Astrocyte of the spinal cord (primary cell): Measurements from ENCODE around the gene CCDC178.

Experiments
- DNase-seq: peaks from one replicate; pipeline ENCODE4 v3.0.0; 2011; ENCODE audit warnings: low read depth, low spot score
- H3K4me3 ChIP-seq: 2 replicates; pipeline ENCODE4 v1.5.1; 2011; ENCODE audit warnings: low read depth, mild to moderate bottlenecking, low read length, moderate library complexity
- CTCF ChIP-seq: IDR thresholded peaks from 2 replicates; pipeline ENCODE4 v1.5.1; 2012; ENCODE audit warnings: low read depth, mild to moderate bottlenecking, low read length, inconsistent platforms
- in situ Hi-C: cut with HindIII; loops from 2 replicates; pipeline ENCODE4 v1.10.0; 2017; ENCODE audit warnings: low sequenced_read_pairs

Gene CCDC178

GRCh38 chr18:33326975-33327374 is 113.5 kb downstream of the CCDC178 start:
- no peak for TF ChIP-seq CTCF
- H3K4me3 ChIP-seq: no peak overlapping the region
- in situ Hi-C loops: no loop called here
- DNase-seq: no peak

DNA sequence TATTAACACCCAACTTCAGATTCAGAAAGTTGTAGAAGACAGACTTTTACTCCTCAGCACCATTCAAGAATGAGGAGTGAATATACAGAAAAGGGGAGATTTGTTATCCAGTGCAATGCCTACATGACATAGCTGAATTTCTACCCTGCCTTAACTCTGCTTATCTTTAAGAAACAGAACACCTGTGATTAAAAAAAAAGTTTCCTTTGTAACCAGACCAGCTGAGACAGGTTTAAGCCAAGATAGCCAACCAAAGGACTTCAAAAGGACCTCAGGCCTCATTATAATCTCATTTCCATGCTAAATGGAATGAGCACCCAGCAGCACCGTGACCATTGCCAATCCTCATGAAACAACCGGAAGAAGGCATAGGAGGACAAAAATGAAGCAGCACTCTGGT is 122.9 kb downstream of the CCDC178 start:
- no peak overlapping the region for H3K4me3 ChIP-seq
- in situ Hi-C loops: no loop called here
- no peak for DNase-seq
- no peak for TF ChIP-seq CTCF

DNA sequence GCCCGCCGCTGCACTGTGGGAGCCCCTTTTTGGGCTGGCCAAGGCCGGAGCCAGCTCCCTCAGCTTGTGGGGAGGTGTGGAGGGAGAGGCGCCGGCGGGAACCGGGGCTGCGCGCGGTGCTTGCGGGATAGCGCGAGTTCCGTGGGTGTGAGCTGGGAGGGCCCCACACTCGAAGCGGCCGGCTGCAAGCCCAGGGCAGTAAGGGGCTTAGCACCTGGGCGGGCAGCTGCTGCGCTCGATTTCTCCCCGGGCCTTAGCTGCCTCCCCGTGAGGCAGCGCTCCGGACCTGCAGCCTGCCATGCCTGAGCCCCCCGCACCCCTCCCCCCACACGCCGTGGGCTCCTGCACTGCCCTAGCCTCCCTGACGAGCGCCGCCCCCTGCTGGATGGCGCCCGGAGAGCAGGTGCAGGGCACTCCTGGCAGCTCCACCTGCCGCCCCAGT is 124.4 kb downstream of the CCDC178 start:
- TF ChIP-seq CTCF: no peak
- H3K4me3 ChIP-seq: no peak overlapping the region
- in situ Hi-C loops: no loop called here
- DNase-seq: no peak

DNA sequence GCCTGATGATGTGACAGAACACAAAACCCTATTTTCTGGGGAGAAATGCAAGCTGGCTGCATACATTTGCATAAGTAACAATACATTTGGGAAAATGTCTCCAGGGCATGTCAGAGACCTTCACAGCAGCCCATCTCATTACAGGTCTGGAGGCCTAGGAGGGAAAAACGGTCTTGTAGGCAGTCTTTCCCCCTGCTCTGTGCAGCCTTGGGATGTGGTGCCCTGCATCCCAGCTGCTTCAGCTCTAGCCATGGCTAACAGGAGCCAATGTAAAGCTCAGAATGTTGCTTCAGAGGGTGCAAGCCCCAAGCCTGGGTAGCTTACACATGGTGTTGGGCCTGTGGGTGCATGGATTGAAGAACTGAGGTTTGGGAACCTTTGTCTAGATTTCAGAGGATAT is 133.0 kb downstream of the CCDC178 start:
- no peak for TF ChIP-seq CTCF
- in situ Hi-C loops: no loop called here
- no peak overlapping the region for H3K4me3 ChIP-seq
- DNase-seq: no peak

DNA sequence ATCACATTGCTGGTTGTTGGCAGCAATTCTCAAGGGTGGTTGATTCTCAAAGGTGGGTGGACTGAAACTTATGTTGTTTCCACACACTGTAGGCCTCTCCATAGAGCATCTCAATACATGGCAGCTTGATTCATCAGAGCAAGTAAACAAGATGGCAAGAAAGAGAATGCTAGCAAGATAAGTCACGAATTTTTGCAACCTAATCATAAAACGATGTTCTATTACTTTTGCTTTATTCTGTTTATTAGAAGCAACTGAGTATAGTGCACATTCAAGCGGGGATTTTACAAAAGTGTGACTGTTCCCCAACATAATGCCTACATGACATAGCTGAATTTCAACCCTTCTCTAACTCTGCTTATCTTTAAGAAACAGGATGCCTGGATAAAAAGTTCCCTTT is 136.2 kb downstream of the CCDC178 start:
- TF ChIP-seq CTCF: no peak
- in situ Hi-C loops: no loop called here
- DNase-seq: no peak
- H3K4me3 ChIP-seq: no peak overlapping the region

DNA sequence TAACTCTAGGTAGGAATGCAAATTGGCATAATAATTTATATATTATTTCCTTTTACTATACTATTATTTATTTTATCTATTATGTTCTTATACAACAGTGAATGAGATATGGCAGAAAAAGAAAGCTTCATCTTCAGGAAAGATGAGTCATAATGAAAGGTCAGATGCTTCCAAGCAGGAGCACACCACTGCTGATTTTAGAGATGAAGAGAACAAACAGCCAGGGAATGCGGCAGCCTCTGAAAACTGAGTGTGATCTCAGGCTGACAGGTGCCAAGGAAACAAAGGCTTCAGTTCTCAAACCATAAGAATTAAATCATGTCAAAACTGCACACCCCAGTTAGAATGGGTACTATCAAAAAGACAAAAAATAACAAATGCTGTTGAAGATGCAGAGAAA is 149.0 kb downstream of the CCDC178 start:
- TF ChIP-seq CTCF: no peak
- in situ Hi-C loops: no loop called here
- DNase-seq: peak; percentile 1
- H3K4me3 ChIP-seq: no peak overlapping the region
